Natural killer cell (primary cell): Measurements from ENCODE around the gene RASSF5. TPM values are rescaled to one million over a fixed set of nuclear protein-coding genes. Genes with fewer than 3 reads are reported as not detected.

ENCODE experiments used
- ATAC-seq, 3 donors: fragments of 150-1000 bp in 2 of 3; fragments of 200-7000 bp in 1 of 3; cut with Tn5 transposase; 1 replicate in 1 of 3; 2 replicates in 2 of 3; pipeline ENCODE4 v1.10.0; 2021; ENCODE audit warnings: mild to moderate bottlenecking in 2 of 3, moderate library complexity in 2 of 3
- DNase-seq, 2 donors: peaks; one replicate each; pipeline versions ENCODE4 v3.0.0 to v3.0.0-alpha.2; 2013 to 2021; ENCODE audit warnings: mixed read lengths in 1 of 2
- H3K27ac ChIP-seq: one replicate; pipeline ENCODE4 v1.5.1; 2013; ENCODE audit warnings: mild to moderate bottlenecking, low read length
- H3K27me3 ChIP-seq: one replicate; pipeline ENCODE4 v1.6.1; 2013; ENCODE audit warnings: low read length; ENCODE audit not compliant: control insufficient read depth, insufficient read depth
- H3K36me3 ChIP-seq: one replicate; pipeline ENCODE4 v1.6.1; 2013; ENCODE audit warnings: low read length; ENCODE audit not compliant: control insufficient read depth, insufficient read depth
- H3K4me1 ChIP-seq: one replicate; pipeline ENCODE4 v1.6.1; 2013; ENCODE audit warnings: low read length; ENCODE audit not compliant: control insufficient read depth, insufficient read depth
- H3K4me3 ChIP-seq: one replicate; pipeline ENCODE4 v1.5.1; 2013; ENCODE audit warnings: low read length
- H3K9me3 ChIP-seq: one replicate; pipeline ENCODE4 v1.6.1; 2013; ENCODE audit warnings: low read length; ENCODE audit not compliant: control insufficient read depth, insufficient read depth
- H3K27ac Mint-ChIP-seq, 2 donors: one replicate each; pipeline ENCODE4 v1.8.0; 2022; ENCODE audit warnings: mild to moderate bottlenecking in 2 of 2, mixed read lengths in 2 of 2, moderate library complexity in 1 of 2
- H3K27me3 Mint-ChIP-seq, 2 donors: one replicate each; pipeline ENCODE4 v1.8.0; 2022; ENCODE audit warnings: low read depth in 2 of 2, mixed read lengths in 2 of 2
- H3K36me3 Mint-ChIP-seq: one replicate; pipeline ENCODE4 v1.8.0; 2022; ENCODE audit warnings: mixed read lengths
- H3K4me1 Mint-ChIP-seq, 2 donors: one replicate each; pipeline ENCODE4 v1.8.0; 2022; ENCODE audit warnings: mixed read lengths in 2 of 2
- H3K4me3 Mint-ChIP-seq: one replicate; pipeline ENCODE4 v1.8.0; 2022; ENCODE audit warnings: mild to moderate bottlenecking, moderate library complexity, mixed read lengths
- H3K9me3 Mint-ChIP-seq, 2 donors: one replicate each; pipeline ENCODE4 v1.8.0; 2022; ENCODE audit warnings: mixed read lengths in 2 of 2
- CTCF ChIP-seq: fragments of 200-600 bp; IDR thresholded peaks from one replicate; pipeline ENCODE4 v1.8.0; 2022; ENCODE audit warnings: antibody characterized with exemption
- WGBS: methylation state at CpG from one replicate; pipeline ENCODE4 v1.1.7; 2013; ENCODE audit warnings: missing lambda C conversion rate; ENCODE audit not compliant: insufficient coverage; 5-methylcytosine and 5-hydroxymethylcytosine counted together
- intact Hi-C: fragments of 100-400 bp; cut with micrococcal nuclease; formaldehyde crosslinking; loops from one replicate; pipeline ENCODE4 v1.14.2; 2022
- total RNA-seq, 4 donors: library from RNA; stranded (reverse); fragments of 120-200 nt in 1 of 4; gene quantifications; one replicate each; pipeline versions ENCODE4 v1.2.3 to v1.2.4, GENCODE V29; 2013 to 2022

The RASSF5 gene
- total RNA-seq, 3 donors from 2014 or later (not counting 1 experiment from before 2014, with no cell fraction given): 231 to 333 (median 279) TPM

GRCh38 chr1:206586501-206587445 lies 79.4 kb downstream of the RASSF5 start:
- Histone ChIP-seq H3K9me3 (no peaks in the 10 kb centered on the region), H3K4me1 (peaks cover 44% of the 10 kb centered on the region), H3K27ac (no peak overlapping the region), H3K27me3 (no peaks in the 10 kb centered on the region), H3K4me3 (no peak overlapping the region), H3K36me3 (peaks cover 89% of the 10 kb centered on the region)
- DNase-seq: no peak
- Mint-ChIP-seq H3K9me3 (no peaks in the 10 kb centered on the region), H3K4me3 (no peak overlapping the region), H3K27ac (peak overlapping the region; percentile 89 to 90), H3K36me3 (no peaks in the 10 kb centered on the region), H3K4me1 (peaks cover 60 to 66% of the 10 kb centered on the region in 2 donors), H3K27me3 (no peaks in the 10 kb centered on the region)
- intact Hi-C loops: no loop called here
- WGBS: 81% methylated on average over 10 of the region's 13 CpGs
- no peak for ATAC-seq
- TF ChIP-seq CTCF: no peak

GRCh38 chr1:206587904-206588303 lies 80.6 kb downstream of the RASSF5 start:
- WGBS: 95% methylated on average over 14 of the region's 14 CpGs
- peaks cover 42% of the 10 kb centered on the region for H3K4me1 ChIP-seq
- H3K27ac ChIP-seq: no peak overlapping the region
- Mint-ChIP-seq H3K27me3 (no peaks in the 10 kb centered on the region), H3K36me3 (no peaks in the 10 kb centered on the region), H3K27ac (peak overlapping the region; percentile 89 to 90), H3K9me3 (no peaks in the 10 kb centered on the region), H3K4me1 (peaks cover 59 to 65% of the 10 kb centered on the region in 2 donors), H3K4me3 (no peak overlapping the region)
- no peaks in the 10 kb centered on the region for H3K27me3 ChIP-seq
- peaks cover 92% of the 10 kb centered on the region for H3K36me3 ChIP-seq
- no peaks in the 10 kb centered on the region for H3K9me3 ChIP-seq
- H3K4me3 ChIP-seq: no peak overlapping the region
- no peak for TF ChIP-seq CTCF
- DNase-seq (no peak), ATAC-seq (no peak)
- intact Hi-C loops: no loop called here

GRCh38 chr1:206588492-206588891 lies 81.2 kb downstream of the RASSF5 start:
- intact Hi-C loops: no loop called here
- WGBS: 66% methylated on average over 5 of the region's 6 CpGs
- Histone ChIP-seq H3K9me3 (no peaks in the 10 kb centered on the region), H3K27me3 (no peaks in the 10 kb centered on the region), H3K4me1 (peaks cover 36% of the 10 kb centered on the region), H3K36me3 (peaks cover 91% of the 10 kb centered on the region), H3K27ac (no peak overlapping the region), H3K4me3 (no peak overlapping the region)
- peak overlapping the region; percentile 89 to 90 for H3K27ac Mint-ChIP-seq
- DNase-seq (no peak), ATAC-seq (no peak)
- no peaks in the 10 kb centered on the region for H3K9me3 Mint-ChIP-seq
- H3K4me1 Mint-ChIP-seq: peaks cover 58 to 64% of the 10 kb centered on the region in 2 donors
- TF ChIP-seq CTCF: no peak
- H3K36me3 Mint-ChIP-seq: no peaks in the 10 kb centered on the region
- no peaks in the 10 kb centered on the region for H3K27me3 Mint-ChIP-seq
- no peak overlapping the region for H3K4me3 Mint-ChIP-seq
